GM12872 (cell line): Measurements from ENCODE around the gene TXLNG.

Experiments
- TF ChIP-seq, protein P1 (sequence below): IDR thresholded peaks from 3 replicates; pipeline ENCODE4 v1.5.1; 2011; ENCODE audit warnings: low read depth, mild to moderate bottlenecking, low read length, moderate library complexity; ENCODE audit not compliant: insufficient read depth

Gene TXLNG

DNA sequence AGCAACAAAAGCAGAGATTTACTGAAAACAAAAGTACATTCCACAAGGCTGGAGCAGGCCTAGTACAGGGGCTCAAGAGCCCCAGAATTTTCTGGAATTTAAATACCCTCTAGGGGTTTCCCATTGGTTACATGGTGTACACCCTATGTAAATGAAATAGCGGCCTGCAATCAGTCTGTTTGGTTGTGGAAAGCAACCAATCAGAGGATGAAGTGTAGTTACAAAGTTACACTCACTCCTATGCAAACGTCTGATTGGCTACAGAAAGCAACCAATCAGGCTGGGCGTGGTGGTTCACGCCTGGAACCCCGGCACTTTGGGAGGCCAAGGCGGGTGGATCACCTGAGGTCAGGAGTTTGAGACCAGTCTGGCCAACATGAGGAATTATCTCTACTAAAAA, 13.8 kb upstream of the TXLNG start:
- TF ChIP-seq, protein P1, sequence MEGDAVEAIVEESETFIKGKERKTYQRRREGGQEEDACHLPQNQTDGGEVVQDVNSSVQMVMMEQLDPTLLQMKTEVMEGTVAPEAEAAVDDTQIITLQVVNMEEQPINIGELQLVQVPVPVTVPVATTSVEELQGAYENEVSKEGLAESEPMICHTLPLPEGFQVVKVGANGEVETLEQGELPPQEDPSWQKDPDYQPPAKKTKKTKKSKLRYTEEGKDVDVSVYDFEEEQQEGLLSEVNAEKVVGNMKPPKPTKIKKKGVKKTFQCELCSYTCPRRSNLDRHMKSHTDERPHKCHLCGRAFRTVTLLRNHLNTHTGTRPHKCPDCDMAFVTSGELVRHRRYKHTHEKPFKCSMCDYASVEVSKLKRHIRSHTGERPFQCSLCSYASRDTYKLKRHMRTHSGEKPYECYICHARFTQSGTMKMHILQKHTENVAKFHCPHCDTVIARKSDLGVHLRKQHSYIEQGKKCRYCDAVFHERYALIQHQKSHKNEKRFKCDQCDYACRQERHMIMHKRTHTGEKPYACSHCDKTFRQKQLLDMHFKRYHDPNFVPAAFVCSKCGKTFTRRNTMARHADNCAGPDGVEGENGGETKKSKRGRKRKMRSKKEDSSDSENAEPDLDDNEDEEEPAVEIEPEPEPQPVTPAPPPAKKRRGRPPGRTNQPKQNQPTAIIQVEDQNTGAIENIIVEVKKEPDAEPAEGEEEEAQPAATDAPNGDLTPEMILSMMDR: no peak

DNA sequence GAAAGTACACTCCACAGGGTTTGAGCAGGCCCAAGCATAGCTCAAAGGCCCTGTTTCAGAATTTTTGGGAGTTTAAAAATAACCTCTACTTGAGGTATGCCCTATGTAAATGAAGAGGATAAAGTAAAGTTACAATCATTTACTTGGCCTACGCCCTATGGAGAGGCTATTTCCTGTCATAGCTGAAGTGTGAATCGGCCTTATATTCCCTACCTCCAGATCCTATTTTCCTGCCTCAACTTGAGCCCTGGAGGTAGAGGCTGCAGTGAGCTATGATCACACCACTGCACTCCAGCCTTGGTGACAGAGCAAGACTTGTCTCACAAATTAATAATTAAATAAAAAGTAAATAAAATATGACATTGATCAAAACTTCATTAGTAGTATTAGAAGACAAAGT, 11.5 kb upstream of the TXLNG start:
- TF ChIP-seq, protein P1: no peak

DNA sequence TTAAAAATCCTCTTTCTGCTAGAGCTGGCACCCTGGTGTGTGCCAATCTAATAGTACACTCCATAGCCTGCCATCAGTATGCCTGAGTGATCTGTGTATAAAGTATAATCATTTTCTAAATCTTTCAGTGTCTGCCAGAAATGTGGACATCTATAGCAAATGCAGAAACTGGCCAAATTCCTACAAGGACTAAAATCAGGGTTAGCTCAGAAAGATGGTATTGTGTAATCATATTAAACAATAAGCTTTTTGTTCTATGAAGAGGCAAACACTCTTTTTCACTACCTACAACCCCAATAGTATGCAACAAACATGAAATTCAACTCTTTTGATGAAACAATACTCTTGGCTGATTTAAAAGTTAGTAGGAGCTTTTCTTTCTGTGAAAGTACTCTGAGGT, 7.7 kb upstream of the TXLNG start:
- TF ChIP-seq, protein P1: no peak

DNA sequence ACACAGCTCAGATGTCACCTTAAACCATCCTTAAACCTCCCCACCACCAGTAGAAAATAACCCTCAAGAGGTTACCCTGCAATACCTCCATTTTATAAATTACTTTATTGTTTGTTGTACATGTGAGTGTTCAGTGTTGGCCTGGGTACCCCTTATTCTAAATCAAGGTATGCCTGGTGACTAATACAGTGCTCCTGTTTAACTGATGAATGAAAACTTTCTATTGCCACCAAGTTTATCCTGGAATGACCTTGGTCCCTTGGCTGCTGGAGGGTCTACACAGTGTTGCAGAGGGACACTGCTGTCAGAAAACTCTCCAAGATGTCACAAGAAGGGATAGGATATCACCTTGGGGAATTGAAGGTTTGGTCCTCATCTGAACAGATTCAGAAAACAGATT, 7.3 kb upstream of the TXLNG start:
- TF ChIP-seq, protein P1: no peak

DNA sequence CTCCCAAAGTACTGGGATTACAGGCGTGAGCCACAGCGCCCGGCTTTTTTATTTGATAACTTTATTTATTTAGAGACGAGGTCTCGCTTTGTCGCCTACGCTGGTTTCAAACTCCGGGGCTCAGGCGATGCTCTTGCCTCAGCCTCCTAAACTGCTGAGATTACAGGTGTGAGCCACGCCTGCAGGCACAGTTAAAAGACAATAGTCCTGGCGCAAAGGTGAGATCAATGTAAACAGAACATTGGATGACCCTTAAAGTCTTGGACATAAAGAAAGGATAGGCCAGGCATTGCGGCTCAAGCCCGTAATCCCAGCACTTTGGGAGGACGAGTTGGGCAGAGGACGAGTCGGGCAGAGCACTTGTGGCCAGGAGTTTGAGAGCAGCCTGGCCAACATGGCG, 2.8 kb upstream of the TXLNG start:
- TF ChIP-seq, protein P1: no peak

DNA sequence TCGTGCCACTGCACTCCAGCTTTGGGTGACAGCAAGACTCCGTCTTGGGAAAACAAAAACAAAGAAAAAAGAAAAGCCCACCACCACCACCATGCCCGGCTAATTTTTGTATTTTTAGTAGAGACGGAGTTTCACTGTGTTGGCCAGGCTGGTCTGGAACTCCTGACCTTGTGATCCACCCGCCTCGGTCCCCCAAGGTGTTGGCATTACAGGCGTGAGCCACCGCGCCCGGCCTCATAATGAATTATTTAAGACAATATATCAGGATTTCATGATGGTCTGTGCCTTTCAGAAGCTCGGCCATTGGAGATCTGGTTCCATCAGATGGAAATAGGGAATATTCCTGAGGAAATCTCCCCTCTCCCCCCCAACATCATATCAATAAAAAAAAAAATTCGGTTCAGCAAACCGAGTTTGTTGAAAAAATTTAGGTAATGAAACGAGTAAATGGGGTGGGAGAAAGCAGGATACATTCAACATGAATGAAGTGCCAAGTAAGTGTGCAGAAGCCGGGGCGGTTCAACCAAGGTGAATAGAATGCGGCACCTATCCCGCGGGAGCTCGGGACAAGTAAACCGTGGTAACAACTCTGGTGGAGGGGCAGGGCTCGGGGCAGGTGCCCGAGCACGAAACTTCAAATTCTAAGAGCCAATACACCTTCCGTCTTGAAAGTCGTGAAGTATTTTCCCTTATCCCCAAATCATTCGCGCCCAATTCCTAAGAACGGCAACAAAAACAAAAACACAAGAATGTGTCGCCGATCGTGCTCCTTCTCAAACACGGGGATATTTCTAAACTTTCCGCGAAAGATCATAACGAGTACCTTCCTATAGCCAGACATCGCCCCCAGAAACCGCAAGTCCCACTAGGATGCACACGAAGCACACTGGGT, 773 bp upstream of the TXLNG start:
- TF ChIP-seq, protein P1: no peak

DNA sequence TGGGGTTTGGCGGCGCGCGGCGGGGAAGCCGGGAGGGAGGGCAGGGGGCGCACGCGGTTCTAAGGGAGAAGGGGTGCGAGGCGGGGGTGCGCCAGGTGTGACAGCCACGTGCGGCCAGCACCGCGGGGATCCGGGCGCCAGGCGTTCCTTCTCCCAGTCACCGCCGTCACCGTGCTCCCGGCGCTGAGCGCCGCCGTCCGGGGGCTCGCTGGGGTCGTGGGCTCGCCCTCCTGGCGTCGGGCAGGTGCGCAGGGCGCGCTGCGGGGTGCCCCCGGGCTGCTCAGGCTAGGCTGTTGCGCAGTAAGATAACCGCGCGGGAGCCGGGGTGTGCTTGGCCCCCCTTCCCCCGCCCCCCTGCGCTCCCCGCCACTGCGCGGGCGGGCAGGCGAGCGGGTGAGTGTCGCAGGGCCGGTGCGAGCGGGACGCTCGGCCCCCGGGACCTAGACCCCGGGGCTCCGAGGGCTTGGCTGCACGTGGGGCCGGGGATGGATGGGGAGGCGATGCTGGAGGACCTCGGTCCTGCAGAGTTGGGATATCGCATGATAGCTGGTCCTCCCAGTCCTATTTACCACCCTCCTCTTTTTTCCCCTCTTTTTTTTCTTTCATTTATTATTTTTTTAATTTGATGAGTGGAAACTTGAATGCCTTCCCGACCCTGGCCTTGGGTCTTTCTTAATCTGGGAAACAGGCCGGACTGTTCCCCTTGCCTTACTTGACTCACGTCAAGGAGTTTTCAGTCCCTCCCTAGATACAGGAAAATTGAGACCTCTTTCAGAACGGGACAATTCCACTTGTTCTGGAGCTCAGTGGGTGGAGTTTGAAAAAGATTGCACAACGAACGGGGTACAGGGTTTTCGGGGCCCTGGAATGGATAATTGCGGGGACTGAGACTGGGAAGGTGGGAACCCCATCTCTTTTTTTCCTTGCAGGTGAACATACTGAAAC, 797 bp downstream of the TXLNG start:
- TF ChIP-seq, protein P1: no peak
